Vagina (tissue), 2 donors: ENCODE data around the gene SLC15A1. TPM values are rescaled to one million over a fixed set of nuclear protein-coding genes. Genes with fewer than 3 reads are reported as not detected.

ENCODE experiments used
- DNase-seq, 2 donors: peaks; one replicate each; pipeline ENCODE4 v3.0.0-alpha.2; 2017; ENCODE audit errors: extremely low spot score in 2 of 2
- H3K27ac ChIP-seq: fragments of 200-600 bp; sonication (generic); one replicate; pipeline ENCODE4 v1.5.1; 2019
- H3K27me3 ChIP-seq: fragments of 200-600 bp; sonication (generic); one replicate; pipeline ENCODE4 v1.5.1; 2019
- H3K36me3 ChIP-seq, 2 donors: fragments of 200-600 bp; sonication (generic); one replicate each; pipeline ENCODE4 v1.5.1; 2017 to 2019
- H3K4me1 ChIP-seq: fragments of 200-600 bp; sonication (generic); one replicate; pipeline ENCODE4 v1.5.1; 2019
- H3K4me3 ChIP-seq, 2 donors: fragments of 200-600 bp; sonication (generic); 1 replicate in 1 of 2; 2 replicates in 1 of 2; pipeline ENCODE4 v1.5.1; 2016 to 2019
- H3K9me3 ChIP-seq: fragments of 200-600 bp; sonication (generic); one replicate; pipeline ENCODE4 v1.5.1; 2019
- POLR2A ChIP-seq, 2 donors: fragments of 450-650 bp; IDR thresholded peaks; one replicate each; pipeline ENCODE4 v1.6.1; 2017; ENCODE audit warnings: antibody characterized with exemption in 2 of 2, mild to moderate bottlenecking in 2 of 2, moderate library complexity in 2 of 2
- POLR2AphosphoS5 ChIP-seq, 2 donors: sonication (generic); formaldehyde crosslinking; IDR thresholded peaks; one replicate each; pipeline ENCODE4 v1.9.0; 2017; ENCODE audit warnings: antibody characterized with exemption in 2 of 2, mild to moderate bottlenecking in 2 of 2, low read depth in 1 of 2; ENCODE audit not compliant: insufficient read depth in 1 of 2
- intact Hi-C: fragments of 100-400 bp; cut with DNase I; formaldehyde crosslinking; loops from one replicate; pipeline ENCODE4 v1.15.1; 2023
- total RNA-seq: library from RNA; depleted of rRNA; stranded (reverse); fragments of >200 nt; gene quantifications from one replicate; pipeline ENCODE4 v1.2.3, GENCODE V29; 2016
- TF ChIP-seq, protein P1 (sequence below), 3 experiments: fragments of 450-650 bp in 2 of 3; fragments of 200-600 bp in 1 of 3; sonication (generic) in 1 of 3; IDR thresholded peaks; one replicate each; pipeline ENCODE4 v1.5.1; 2017 to 2019; ENCODE audit warnings: antibody characterized with exemption in 3 of 3, mild to moderate bottlenecking in 2 of 3, moderate library complexity in 2 of 3

SLC15A1 gene
- total RNA-seq, 1 donor from 2014 or later = 7.4 TPM

DNA sequence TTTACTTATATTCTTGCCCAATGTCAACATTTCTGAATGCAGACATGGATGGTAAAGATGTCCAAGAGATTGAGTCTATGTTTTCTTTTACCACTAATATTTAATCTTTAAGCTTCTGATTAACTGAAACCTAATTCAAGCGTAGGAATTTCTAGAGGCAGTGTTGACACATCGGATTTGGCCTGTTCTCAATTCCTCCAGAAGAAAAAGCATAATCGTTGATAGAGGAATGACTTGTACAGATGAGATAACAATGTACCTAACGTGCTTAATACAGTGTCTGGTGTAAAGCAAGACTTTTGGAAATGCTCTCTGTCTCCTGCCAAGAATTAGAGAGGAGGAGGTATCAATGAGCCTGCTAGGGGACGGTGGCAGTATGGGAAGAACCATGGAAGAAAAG lies 35.2 kb downstream of the SLC15A1 start:
- Histone ChIP-seq H3K36me3 (no peaks in the 10 kb centered on the region), H3K9me3 (no peaks in the 10 kb centered on the region), H3K27me3 (no peaks in the 10 kb centered on the region), H3K27ac (no peak overlapping the region), H3K4me1 (no peaks in the 10 kb centered on the region), H3K4me3 (no peak overlapping the region)
- no peak for DNase-seq
- intact Hi-C loops = no loop called here
- no peak for TF ChIP-seq POLR2AphosphoS5 (IDR thresholded peaks at IDR 0.05; ENCODE audit: insufficient read depth in 1 of 2, low read depth in 1 of 2)
- TF ChIP-seq POLR2A (IDR thresholded peaks at IDR 0.05) = no peak
- TF ChIP-seq, protein P1, sequence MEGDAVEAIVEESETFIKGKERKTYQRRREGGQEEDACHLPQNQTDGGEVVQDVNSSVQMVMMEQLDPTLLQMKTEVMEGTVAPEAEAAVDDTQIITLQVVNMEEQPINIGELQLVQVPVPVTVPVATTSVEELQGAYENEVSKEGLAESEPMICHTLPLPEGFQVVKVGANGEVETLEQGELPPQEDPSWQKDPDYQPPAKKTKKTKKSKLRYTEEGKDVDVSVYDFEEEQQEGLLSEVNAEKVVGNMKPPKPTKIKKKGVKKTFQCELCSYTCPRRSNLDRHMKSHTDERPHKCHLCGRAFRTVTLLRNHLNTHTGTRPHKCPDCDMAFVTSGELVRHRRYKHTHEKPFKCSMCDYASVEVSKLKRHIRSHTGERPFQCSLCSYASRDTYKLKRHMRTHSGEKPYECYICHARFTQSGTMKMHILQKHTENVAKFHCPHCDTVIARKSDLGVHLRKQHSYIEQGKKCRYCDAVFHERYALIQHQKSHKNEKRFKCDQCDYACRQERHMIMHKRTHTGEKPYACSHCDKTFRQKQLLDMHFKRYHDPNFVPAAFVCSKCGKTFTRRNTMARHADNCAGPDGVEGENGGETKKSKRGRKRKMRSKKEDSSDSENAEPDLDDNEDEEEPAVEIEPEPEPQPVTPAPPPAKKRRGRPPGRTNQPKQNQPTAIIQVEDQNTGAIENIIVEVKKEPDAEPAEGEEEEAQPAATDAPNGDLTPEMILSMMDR (IDR thresholded peaks at IDR 0.05) = no peak

DNA sequence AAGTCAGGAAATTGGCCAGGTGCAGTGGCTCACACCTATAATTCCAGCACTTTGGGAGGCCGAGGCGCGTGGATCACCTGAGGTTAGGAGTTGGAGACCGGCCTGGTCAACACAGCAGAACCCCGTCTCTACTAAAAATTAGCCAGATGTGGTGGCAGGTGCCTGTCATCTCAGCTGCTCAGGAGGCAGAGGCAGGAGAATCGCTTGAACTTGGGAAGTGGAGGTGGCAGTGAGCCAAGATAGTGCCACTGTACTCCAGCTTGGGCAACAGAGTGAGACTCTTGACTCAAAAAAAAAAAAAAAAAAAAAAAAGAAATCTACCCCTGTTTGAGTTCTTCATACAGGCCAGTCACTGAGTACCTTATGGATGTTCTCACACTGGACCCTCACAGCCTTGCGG lies 42.0 kb downstream of the SLC15A1 start:
- no peaks in the 10 kb centered on the region for H3K4me1 ChIP-seq
- DNase-seq = no peak
- intact Hi-C loops = no loop called here
- no peaks in the 10 kb centered on the region for H3K27me3 ChIP-seq
- H3K36me3 ChIP-seq = no peaks in the 10 kb centered on the region
- no peak overlapping the region for H3K27ac ChIP-seq
- no peak overlapping the region for H3K4me3 ChIP-seq
- TF ChIP-seq POLR2A (IDR thresholded peaks at IDR 0.05) (no peak), POLR2AphosphoS5 (IDR thresholded peaks at IDR 0.05; ENCODE audit: insufficient read depth in 1 of 2, low read depth in 1 of 2) (no peak)
- TF ChIP-seq, protein P1 (IDR thresholded peaks at IDR 0.05) = no peak
- no peaks in the 10 kb centered on the region for H3K9me3 ChIP-seq

DNA sequence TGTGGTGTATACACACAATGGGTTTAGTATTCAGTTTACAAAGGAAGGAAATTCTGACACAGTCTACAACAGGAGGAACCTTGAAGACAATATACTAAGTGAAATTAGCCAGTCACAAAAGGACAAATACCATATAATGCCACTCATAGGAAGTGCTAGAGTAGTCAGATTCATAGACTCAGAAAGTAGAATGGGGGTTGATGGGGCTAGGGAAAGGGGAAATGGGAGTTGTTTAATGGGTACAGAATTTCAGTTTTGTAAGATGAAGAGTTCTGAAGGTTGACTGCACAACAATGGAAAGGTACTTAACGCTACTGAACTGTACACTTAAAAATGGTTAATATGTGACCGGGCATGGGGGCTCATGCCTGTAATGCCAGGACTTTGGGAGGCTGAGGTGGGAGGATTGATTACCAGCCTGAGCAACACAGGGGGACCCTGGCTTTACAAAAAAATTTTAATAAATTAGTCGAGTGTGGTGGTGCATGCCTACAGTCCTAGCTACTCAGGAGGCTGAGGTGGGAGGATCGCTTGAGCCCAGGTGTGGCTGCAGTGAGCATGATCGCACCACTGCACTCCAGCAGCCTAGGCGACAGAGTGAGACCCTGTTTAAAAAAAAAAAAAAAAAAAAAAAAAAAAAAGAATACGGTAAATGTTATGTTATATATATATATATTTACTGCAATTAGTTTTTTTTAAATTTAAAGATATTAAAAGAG lies 45.0 kb downstream of the SLC15A1 start:
- DNase-seq = no peak
- H3K27ac ChIP-seq = no peak overlapping the region
- intact Hi-C loops = no loop called here
- H3K27me3 ChIP-seq = no peaks in the 10 kb centered on the region
- H3K4me3 ChIP-seq = no peak overlapping the region
- H3K9me3 ChIP-seq = no peaks in the 10 kb centered on the region
- TF ChIP-seq POLR2A (IDR thresholded peaks at IDR 0.05) = no peak
- TF ChIP-seq POLR2AphosphoS5 (IDR thresholded peaks at IDR 0.05; ENCODE audit: insufficient read depth in 1 of 2, low read depth in 1 of 2) = no peak
- TF ChIP-seq, protein P1 (IDR thresholded peaks at IDR 0.05) = no peak
- no peaks in the 10 kb centered on the region for H3K4me1 ChIP-seq
- no peaks in the 10 kb centered on the region for H3K36me3 ChIP-seq

DNA sequence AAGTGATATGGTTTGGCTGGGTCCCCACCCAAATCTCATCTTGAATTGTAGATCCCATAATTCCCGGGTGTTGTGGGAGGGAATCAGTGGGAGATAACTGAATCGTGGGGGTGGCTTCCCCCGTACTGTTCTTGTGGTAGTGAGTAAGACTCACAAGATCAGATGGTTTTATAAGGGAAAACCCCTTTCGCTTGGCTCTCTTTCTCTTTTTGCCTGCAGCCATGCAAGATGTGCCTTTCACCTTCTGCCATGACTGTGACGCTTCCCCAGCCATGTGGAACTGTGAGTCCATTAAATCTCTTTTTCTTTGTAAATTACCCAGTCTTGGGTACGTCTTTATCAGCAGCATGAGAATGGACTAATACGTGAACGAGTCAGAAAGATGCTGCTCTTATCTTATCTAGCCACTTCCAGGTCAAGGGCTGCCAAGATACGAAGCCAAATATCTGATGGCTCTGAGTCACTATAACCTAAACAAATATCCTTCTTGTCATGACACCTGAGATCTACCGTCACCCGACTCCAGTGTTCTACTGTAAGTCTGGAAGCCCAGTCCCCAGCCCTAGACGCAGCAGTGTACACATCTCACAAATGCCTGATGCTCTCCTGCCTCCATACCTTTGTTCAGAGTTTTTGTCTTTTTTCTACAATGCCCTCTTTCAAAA lies 45.9 kb downstream of the SLC15A1 start:
- Histone ChIP-seq H3K4me1 (no peaks in the 10 kb centered on the region), H3K4me3 (no peak overlapping the region), H3K27me3 (no peaks in the 10 kb centered on the region), H3K36me3 (no peaks in the 10 kb centered on the region), H3K27ac (no peak overlapping the region), H3K9me3 (no peaks in the 10 kb centered on the region)
- DNase-seq = no peak
- intact Hi-C loops = no loop called here
- TF ChIP-seq, protein P1 (IDR thresholded peaks at IDR 0.05) = no peak
- no peak for TF ChIP-seq POLR2AphosphoS5 (IDR thresholded peaks at IDR 0.05; ENCODE audit: insufficient read depth in 1 of 2, low read depth in 1 of 2)
- no peak for TF ChIP-seq POLR2A (IDR thresholded peaks at IDR 0.05)

DNA sequence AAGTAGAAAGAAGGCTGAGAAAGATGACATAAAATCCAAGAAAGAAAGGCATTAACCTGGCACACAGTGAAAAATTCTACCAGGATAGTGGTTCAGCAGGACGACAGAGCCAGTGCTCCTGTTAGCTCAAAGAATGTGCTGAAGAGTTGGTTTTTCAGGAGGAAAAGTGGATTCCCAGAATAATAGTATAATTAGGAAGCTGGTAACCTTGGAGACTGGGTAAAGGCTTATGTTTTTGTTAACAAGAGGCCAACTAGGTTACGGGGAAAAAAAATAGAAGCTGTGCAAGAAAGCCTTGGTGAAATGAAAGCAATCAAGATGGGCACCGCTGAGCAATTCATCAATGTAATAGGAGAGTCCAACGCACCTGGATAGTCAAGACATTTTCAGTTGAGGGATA lies 54.7 kb downstream of the SLC15A1 start:
- Histone ChIP-seq H3K27me3 (no peaks in the 10 kb centered on the region), H3K4me3 (no peak overlapping the region), H3K4me1 (no peaks in the 10 kb centered on the region), H3K27ac (no peak overlapping the region), H3K9me3 (no peaks in the 10 kb centered on the region), H3K36me3 (no peaks in the 10 kb centered on the region)
- no peak for DNase-seq
- intact Hi-C loops = no loop called here
- no peak for TF ChIP-seq POLR2A (IDR thresholded peaks at IDR 0.05)
